8988T (cell line): ENCODE results near the gene RNF26.
A peak's percentile ranks its signal among the peaks of the same experiment; 100 is the strongest.

Experiments used
- DNase-seq: peaks from one replicate; pipeline ENCODE4 v3.0.0; 2011

RNF26 gene

GRCh38 chr11:119337581-119338317, 3.4 kb downstream of the RNF26 start:
- peak; percentile 74 for DNase-seq

GRCh38 chr11:119338318-119338890, 4.1 kb downstream of the RNF26 start:
- DNase-seq: peak; percentile 99

GRCh38 chr11:119338965-119339588, 4.8 kb downstream of the RNF26 start:
- DNase-seq: peak; percentile 63

- DNase-seq: peak; percentile 96
Measured at GRCh38 chr11:119339589-119340334, 5.4 kb downstream of the RNF26 start.

GRCh38 chr11:119340335-119341221, 6.3 kb downstream of the RNF26 start, which contains the start of gene C1QTNF5:
Gene C1QTNF5 (minus strand): TSS chr11:119340883. CDS start chr11:119340397, 486 bp downstream.
- DNase-seq: peak; percentile 18

DNA sequence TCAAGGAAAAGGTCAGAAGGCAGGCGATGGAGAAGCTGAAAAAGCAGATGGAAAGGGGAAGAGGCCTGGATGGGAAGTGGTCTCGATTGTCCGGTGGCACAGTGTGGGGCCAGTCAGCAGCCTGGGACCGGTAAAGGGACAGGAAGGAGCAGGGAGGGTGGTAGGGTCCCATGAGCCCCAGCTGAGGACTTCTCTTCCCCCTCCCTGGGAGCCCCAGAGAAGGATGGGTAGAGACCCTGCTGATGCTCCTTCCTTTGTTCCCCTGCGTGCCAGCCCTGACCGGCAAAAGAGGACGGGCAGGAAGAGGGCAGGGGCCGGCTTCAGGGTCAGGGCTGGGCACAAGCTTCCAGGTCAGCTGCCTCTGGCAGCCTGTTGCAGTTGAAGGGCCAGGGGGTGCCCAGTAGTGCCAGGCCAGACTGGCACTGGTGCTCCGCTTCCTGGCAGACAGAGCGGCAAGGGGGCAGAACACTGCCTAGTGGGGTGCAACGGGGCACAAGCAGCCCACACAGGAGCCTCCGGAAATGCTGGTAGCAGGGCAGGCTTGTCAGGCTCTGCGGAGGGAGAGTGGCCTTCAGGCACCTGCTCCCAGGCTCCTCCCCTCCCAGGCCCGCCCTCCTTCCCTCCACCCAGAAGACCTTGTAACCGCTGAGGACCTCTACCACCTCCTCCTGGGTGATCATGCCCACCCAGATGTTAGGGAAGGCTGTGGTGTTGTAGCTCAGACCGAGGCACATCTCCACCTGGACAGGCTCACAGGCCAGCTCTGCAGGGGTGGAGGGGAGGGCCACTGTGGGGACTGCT, 7.1 kb downstream of the RNF26 start:
- DNase-seq: peak; percentile 52

DNA sequence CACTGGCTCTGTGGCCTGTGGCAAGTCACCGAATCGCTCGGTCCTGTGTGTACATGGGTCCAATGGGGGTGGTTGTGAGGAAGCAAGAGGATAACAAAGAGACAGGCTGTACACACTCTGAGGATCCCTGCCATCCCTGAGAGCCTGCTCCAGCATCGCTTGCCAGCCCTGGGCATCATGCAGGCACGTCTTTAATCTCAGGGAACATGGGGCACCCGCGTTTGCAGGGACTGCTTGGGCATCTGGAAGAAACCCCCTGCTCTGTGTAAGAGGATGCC, 7.6 kb downstream of the RNF26 start:
- DNase-seq: no peak

- DNase-seq: peak; percentile 57
Measured at GRCh38 chr11:119342362-119343130, 8.2 kb downstream of the RNF26 start.

DNA sequence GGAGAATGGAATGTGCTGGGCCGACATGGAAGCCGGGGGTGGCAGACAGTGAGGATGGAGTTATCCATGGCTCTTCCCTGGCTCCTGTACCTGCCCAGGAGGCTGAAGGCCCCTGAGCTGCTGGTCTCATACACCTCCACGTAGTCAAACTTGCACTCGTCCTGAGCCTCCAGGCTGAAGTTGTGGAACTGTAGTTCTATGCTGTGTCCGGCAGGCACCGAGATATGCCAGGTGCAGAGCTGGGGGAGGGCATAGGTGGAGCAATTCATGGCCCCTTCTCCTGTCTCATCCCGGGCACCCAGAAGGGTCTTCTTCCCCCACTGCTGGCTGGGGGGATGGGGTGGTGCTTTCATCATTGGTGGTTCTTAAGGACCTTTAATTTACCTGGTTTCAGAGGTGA, 9.4 kb downstream of the RNF26 start:
- DNase-seq: peak; percentile 26

- DNase-seq: peak; percentile 16
Measured at GRCh38 chr11:119344291-119345010, 10.1 kb downstream of the RNF26 start.

GRCh38 chr11:119345685-119346084, 11.4 kb downstream of the RNF26 start:
- DNase-seq: peak; percentile 5

DNA sequence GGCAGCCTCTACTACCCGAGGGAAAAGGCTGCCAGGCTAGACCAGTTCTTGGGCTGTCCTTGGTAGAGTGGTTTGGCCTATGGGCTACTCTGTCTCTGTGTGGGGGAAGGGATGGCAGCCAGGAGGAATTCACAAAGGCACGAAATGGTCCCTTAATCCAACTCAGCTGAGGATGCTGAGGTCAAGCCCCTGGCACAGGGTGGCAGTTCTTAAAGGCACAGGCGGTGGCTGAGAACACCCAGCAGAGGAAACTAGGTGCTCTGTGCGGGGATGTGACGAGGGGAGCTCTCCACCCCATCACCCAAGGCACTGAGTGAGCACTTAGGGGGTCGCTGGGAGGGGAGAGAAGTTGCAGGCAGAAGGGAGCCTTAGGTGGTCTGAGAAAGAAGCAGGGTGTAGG, 12.3 kb downstream of the RNF26 start, which contains the start of gene MFRP:
Gene MFRP, minus strand, starts transcription at position 101 of the 400 bp plus-strand sequence. CDS start 192 bp downstream, outside the sequence.
- peak; percentile 18 for DNase-seq

- DNase-seq: peak; percentile 11
Measured at GRCh38 chr11:119347242-119347641, 12.9 kb downstream of the RNF26 start.

GRCh38 chr11:119347940-119348605, 13.7 kb downstream of the RNF26 start:
- peak; percentile 10 for DNase-seq

DNA sequence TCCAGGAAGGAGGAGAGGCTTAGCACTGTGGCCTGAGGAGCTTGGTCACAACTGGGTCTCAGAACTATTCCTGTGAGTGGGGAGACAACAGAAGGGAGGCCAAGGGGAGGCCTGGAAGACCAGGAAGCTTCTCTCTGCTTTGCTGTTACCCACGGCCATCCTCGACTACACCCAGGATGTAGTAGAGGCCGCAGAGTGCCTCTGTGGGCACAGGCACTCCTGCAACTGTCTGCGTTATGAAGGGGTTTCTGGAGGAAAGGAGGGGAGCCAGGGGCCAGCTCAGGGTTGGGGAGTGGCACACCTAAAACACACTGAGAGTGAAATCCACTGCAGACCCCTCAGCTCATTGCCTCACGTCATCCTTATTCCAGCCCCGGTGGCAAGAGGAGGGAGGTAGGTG, 16.0 kb downstream of the RNF26 start:
- DNase-seq: no peak

- DNase-seq: no peak
Measured at GRCh38 chr11:119351232-119351631, 16.9 kb downstream of the RNF26 start.

GRCh38 chr11:119352857-119353260, 18.5 kb downstream of the RNF26 start:
- DNase-seq: no peak

- DNase-seq: no peak
Measured at GRCh38 chr11:119355091-119355843, 20.9 kb downstream of the RNF26 start.
